Tibial artery (tissue), 4 donors: ENCODE results near the gene TLX3.

Experiments used
- DNase-seq, 2 donors: peaks; one replicate each; pipeline ENCODE4 v3.0.0-alpha.2; 2019
- H3K27ac ChIP-seq, 2 donors: fragments of 200-600 bp; sonication (generic) in 1 of 2; 1 replicate in 1 of 2; 2 replicates in 1 of 2; pipeline ENCODE4 v1.5.1; 2018 to 2019; ENCODE audit warnings: mild to moderate bottlenecking in 1 of 2
- H3K27me3 ChIP-seq, 2 donors: fragments of 200-600 bp; sonication (generic) in 1 of 2; one replicate each; pipeline versions ENCODE4 v1.5.1 to v1.6.0; 2016 to 2019
- H3K36me3 ChIP-seq, 3 donors: fragments of 200-600 bp; sonication (generic) in 2 of 3; one replicate each; pipeline ENCODE4 v1.5.1; 2016 to 2019; ENCODE audit warnings: mild to moderate bottlenecking in 2 of 3
- H3K4me1 ChIP-seq, 4 donors: fragments of 200-600 bp; sonication (generic) in 2 of 4; 1 replicate in 3 of 4; 2 replicates in 1 of 4; pipeline ENCODE4 v1.5.1; 2016 to 2019
- H3K4me3 ChIP-seq, 2 donors: fragments of 200-600 bp; sonication (generic) in 1 of 2; 1 replicate in 1 of 2; 2 replicates in 1 of 2; pipeline ENCODE4 v1.5.1; 2018 to 2019; ENCODE audit warnings: mild to moderate bottlenecking in 2 of 2
- H3K9me3 ChIP-seq, 3 donors: fragments of 200-600 bp; sonication (generic) in 1 of 3; one replicate each; pipeline ENCODE4 v1.5.1; 2016 to 2019
- CTCF ChIP-seq, 2 experiments: fragments of 200-600 bp in 1 of 2; fragments of 450-650 bp in 1 of 2; IDR thresholded peaks; one replicate each; pipeline ENCODE4 v1.5.1; 2017 to 2019; ENCODE audit warnings: antibody characterized with exemption in 2 of 2, mild to moderate bottlenecking in 1 of 2, moderate library complexity in 1 of 2
- intact Hi-C: fragments of 100-400 bp; cut with DNase I; formaldehyde crosslinking; loops from one replicate; pipeline ENCODE4 v1.15.0; 2023; ENCODE audit warnings: low total_unique reads

TLX3 gene

GRCh38 chr5:171268700-171269620, 40.1 kb upstream of the TLX3 start:
- intact Hi-C loops = no loop called here
- no peak for DNase-seq
- Histone ChIP-seq H3K4me3 (no peak overlapping the region), H3K4me1 (no peaks in the 10 kb centered on the region), H3K9me3 (no peaks in the 10 kb centered on the region), H3K27ac (no peak overlapping the region), H3K36me3 (no peaks in the 10 kb centered on the region), H3K27me3 (no peaks in the 10 kb centered on the region)
- TF ChIP-seq CTCF (IDR thresholded peaks at IDR 0.05) = no peak

GRCh38 chr5:171269717-171270116, 39.3 kb upstream of the TLX3 start:
- intact Hi-C loops = no loop called here
- no peak for DNase-seq
- H3K27me3 ChIP-seq = no peaks in the 10 kb centered on the region
- H3K9me3 ChIP-seq = no peaks in the 10 kb centered on the region
- TF ChIP-seq CTCF (IDR thresholded peaks at IDR 0.05) = no peak
- no peaks in the 10 kb centered on the region for H3K4me1 ChIP-seq
- no peak overlapping the region for H3K27ac ChIP-seq
- H3K4me3 ChIP-seq = no peak overlapping the region
- H3K36me3 ChIP-seq = no peaks in the 10 kb centered on the region

DNA sequence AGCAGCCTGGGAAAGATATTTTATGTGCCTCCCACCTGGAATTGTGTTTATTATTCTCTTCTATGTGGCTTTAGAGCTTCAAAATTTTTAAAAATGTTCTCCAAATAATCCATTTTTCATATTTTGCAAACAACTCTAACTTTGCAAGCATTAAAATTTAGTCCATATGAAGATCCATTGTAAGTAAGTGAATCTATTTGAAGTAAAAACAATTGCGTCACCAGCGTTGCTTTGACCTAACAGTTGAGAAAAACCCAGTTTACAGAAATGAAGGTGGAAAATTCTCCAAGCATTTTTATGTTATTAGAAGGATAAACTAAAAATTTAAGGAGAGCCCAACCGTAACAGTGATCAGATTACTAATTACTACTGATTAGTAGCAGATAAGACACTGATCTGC, 38.9 kb upstream of the TLX3 start:
- intact Hi-C loops = no loop called here
- no peak for TF ChIP-seq CTCF (IDR thresholded peaks at IDR 0.05)
- no peaks in the 10 kb centered on the region for H3K4me1 ChIP-seq
- no peak overlapping the region for H3K4me3 ChIP-seq
- H3K36me3 ChIP-seq = no peaks in the 10 kb centered on the region
- H3K27ac ChIP-seq = no peak overlapping the region
- H3K9me3 ChIP-seq = no peaks in the 10 kb centered on the region
- DNase-seq = no peak
- H3K27me3 ChIP-seq = no peaks in the 10 kb centered on the region

DNA sequence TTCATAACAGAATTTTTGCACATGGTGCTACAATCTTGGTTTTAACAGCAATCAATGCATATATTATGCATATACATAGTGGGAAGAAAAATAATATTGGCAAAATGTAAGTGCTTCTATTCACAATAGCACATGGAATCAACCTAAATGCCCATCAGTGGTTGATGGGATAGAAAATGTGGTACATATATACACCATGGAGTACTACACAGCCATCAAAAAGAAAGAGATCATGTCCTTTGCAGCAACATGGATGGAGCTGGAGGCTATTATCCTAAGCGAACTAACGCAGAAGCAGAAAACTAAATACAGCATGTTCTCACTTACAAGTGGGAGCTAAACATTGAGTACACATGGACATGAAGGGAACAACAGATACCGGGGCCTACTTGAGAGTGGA, 37.2 kb upstream of the TLX3 start:
- no peaks in the 10 kb centered on the region for H3K36me3 ChIP-seq
- H3K4me1 ChIP-seq = no peaks in the 10 kb centered on the region
- DNase-seq = no peak
- no peak for TF ChIP-seq CTCF (IDR thresholded peaks at IDR 0.05)
- no peak overlapping the region for H3K27ac ChIP-seq
- H3K4me3 ChIP-seq = no peak overlapping the region
- H3K9me3 ChIP-seq = no peaks in the 10 kb centered on the region
- H3K27me3 ChIP-seq = no peaks in the 10 kb centered on the region
- intact Hi-C loops = no loop called here

DNA sequence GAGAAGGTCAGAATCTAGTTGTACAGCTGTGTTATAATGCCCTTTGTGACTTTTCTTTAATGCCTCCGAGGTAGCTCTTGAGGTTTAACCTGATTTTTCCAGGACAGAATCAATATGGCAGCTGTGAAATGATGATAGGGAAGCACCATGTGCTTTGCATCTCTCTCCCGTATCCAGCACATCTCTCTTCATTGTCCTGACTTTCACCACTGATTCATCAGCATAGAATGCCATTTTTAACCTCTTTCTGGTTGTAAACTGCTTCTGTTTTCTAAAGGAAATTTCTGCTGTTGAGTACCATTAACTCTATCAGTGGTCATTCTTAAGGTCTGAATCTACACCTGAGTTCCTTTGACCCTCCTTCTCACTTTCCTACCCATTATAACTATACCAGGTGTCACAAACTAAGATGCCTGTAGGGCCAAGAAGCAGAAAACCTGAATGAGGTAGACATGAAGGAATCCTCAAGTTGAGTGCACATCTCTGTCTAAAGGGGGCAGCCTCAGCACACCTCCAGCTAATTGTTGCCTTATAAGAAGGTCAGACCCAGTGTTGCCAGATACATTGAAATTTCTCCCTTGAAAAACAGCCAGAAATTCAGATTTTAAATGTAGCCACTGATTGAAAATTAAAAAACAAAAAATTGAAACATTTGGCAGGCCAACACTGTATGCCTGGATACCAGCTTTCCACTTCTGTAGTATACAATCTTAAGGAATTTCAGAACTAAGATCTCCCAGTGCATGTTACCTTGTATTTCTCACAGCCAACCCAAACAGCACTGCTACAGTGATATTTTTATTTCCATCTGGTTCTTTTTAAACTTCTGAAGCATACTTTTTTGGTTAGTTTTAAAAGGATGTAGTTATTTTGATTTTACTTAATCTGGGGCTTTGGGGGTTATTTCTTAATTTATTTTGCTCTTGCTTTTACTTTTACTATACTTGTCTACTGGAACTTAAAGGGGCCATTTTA, 35.8 kb upstream of the TLX3 start:
- Histone ChIP-seq H3K27me3 (no peaks in the 10 kb centered on the region), H3K4me1 (no peaks in the 10 kb centered on the region), H3K27ac (no peak overlapping the region), H3K4me3 (no peak overlapping the region), H3K9me3 (no peaks in the 10 kb centered on the region), H3K36me3 (no peaks in the 10 kb centered on the region)
- no peak for DNase-seq
- intact Hi-C loops = no loop called here
- TF ChIP-seq CTCF (IDR thresholded peaks at IDR 0.05) = no peak
